Breast epithelium (tissue), 4 donors: ENCODE results near the gene CHD9. TPM values are rescaled to one million over a fixed set of nuclear protein-coding genes. Genes with fewer than 3 reads are reported as not detected.

Experiments used
- DNase-seq, 2 donors: peaks; one replicate each; pipeline ENCODE4 v3.0.0-alpha.2; 2019; ENCODE audit warnings: low spot score in 2 of 2
- H3K27ac ChIP-seq, 2 donors: fragments of 200-600 bp; sonication (generic) in 1 of 2; one replicate each; pipeline ENCODE4 v1.5.1; 2016 to 2019; ENCODE audit warnings: mild to moderate bottlenecking in 1 of 2
- H3K27me3 ChIP-seq, 2 donors: fragments of 200-600 bp; sonication (generic) in 1 of 2; one replicate each; pipeline versions ENCODE4 v1.5.1 to v1.6.0; 2017 to 2019; ENCODE audit warnings: control low read depth in 1 of 2, mild to moderate bottlenecking in 1 of 2
- H3K36me3 ChIP-seq: fragments of 200-600 bp; one replicate; pipeline ENCODE4 v1.5.1; 2019
- H3K4me1 ChIP-seq, 2 donors: fragments of 200-600 bp; sonication (generic); one replicate each; pipeline ENCODE4 v1.5.1; 2016 to 2019; ENCODE audit warnings: control low read depth in 1 of 2
- H3K4me3 ChIP-seq, 3 donors: fragments of 200-600 bp; sonication (generic); 1 replicate in 2 of 3; 2 replicates in 1 of 3; pipeline ENCODE4 v1.5.1; 2016 to 2019; ENCODE audit warnings: mild to moderate bottlenecking in 3 of 3, moderate library complexity in 2 of 3
- H3K9me3 ChIP-seq, 2 donors: fragments of 200-600 bp; sonication (generic) in 1 of 2; one replicate each; pipeline ENCODE4 v1.5.1; 2016 to 2019; ENCODE audit warnings: control low read depth in 1 of 2
- POLR2A ChIP-seq: fragments of 450-650 bp; IDR thresholded peaks from one replicate; pipeline ENCODE4 v1.6.1; 2016; ENCODE audit warnings: antibody characterized with exemption, mild to moderate bottlenecking, moderate library complexity
- POLR2AphosphoS5 ChIP-seq, 3 donors: sonication (generic); formaldehyde crosslinking; IDR thresholded peaks; one replicate each; pipeline ENCODE4 v1.6.1; 2017; ENCODE audit warnings: antibody characterized with exemption in 3 of 3
- intact Hi-C: fragments of 100-400 bp; cut with DNase I; formaldehyde crosslinking; loops from one replicate; pipeline ENCODE4 v1.15.1; 2023; ENCODE audit warnings: low total_unique reads
- total RNA-seq, 3 donors: library from RNA; depleted of rRNA; stranded (reverse); fragments of >200 nt; gene quantifications; one replicate each; pipeline ENCODE4 v1.1.0, GENCODE V29; 2016
- TF ChIP-seq, protein P1 (sequence below), 3 donors: fragments of 450-650 bp; IDR thresholded peaks; one replicate each; pipeline ENCODE4 v1.5.1; 2016 to 2017; ENCODE audit warnings: antibody characterized with exemption in 3 of 3, mild to moderate bottlenecking in 3 of 3, moderate library complexity in 3 of 3

CHD9 gene
- total RNA-seq, 3 donors from 2014 or later, result 93.8 to 160 (median 158) TPM

DNA sequence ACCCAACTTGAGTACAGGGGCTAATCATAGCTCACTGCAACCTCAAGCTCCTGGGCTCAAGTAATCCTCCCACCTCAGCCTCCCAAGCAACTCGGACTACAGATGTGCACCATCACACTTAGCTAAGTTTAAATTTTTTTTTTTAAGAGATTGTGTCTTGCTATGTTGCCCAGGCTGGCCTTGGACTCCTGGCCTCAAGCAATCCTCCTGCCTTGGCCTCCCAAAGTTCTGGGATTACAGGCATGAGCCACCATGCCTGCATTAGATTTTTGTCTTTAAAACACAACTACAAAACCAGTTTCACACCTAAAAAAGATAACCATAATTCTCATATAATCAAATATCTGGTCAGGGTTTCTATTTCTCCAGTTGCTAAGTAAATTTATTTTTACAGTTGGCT is 147.1 kb downstream of the CHD9 start:
- no peaks in the 10 kb centered on the region for H3K27me3 ChIP-seq
- no peaks in the 10 kb centered on the region for H3K36me3 ChIP-seq
- no peaks in the 10 kb centered on the region for H3K4me1 ChIP-seq
- no peak for DNase-seq
- TF ChIP-seq, protein P1, sequence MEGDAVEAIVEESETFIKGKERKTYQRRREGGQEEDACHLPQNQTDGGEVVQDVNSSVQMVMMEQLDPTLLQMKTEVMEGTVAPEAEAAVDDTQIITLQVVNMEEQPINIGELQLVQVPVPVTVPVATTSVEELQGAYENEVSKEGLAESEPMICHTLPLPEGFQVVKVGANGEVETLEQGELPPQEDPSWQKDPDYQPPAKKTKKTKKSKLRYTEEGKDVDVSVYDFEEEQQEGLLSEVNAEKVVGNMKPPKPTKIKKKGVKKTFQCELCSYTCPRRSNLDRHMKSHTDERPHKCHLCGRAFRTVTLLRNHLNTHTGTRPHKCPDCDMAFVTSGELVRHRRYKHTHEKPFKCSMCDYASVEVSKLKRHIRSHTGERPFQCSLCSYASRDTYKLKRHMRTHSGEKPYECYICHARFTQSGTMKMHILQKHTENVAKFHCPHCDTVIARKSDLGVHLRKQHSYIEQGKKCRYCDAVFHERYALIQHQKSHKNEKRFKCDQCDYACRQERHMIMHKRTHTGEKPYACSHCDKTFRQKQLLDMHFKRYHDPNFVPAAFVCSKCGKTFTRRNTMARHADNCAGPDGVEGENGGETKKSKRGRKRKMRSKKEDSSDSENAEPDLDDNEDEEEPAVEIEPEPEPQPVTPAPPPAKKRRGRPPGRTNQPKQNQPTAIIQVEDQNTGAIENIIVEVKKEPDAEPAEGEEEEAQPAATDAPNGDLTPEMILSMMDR (IDR thresholded peaks at IDR 0.05), result no peak
- TF ChIP-seq POLR2AphosphoS5 (IDR thresholded peaks at IDR 0.05), result no peak
- no peak for TF ChIP-seq POLR2A
- no peak overlapping the region for H3K27ac ChIP-seq
- no peaks in the 10 kb centered on the region for H3K9me3 ChIP-seq
- no peak overlapping the region for H3K4me3 ChIP-seq
- intact Hi-C loops, result no loop called here

DNA sequence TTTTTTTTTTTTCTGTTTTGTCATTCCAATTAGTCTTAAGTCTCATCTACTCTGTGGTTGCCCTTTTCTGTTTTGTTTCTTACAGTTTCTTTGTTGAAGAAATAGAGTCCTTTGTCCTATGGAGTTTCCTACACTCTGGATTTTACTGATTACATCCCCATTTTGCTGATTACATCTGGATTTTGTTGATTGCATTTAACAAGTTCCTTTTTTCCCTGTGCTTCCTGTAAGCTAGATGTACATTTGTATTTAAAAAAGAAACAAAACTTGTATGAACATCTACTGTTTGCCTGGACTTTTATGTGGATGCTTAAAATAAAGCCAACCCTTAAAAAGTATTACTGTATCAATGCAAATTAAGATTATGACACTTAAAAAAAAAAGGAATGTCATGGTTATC is 147.6 kb downstream of the CHD9 start:
- no peak for DNase-seq
- no peaks in the 10 kb centered on the region for H3K36me3 ChIP-seq
- peaks cover 0 to under 1% of the 10 kb centered on the region in 2 donors for H3K4me1 ChIP-seq
- H3K27ac ChIP-seq, result no peak overlapping the region
- intact Hi-C loops, result no loop called here
- H3K4me3 ChIP-seq, result no peak overlapping the region
- no peaks in the 10 kb centered on the region for H3K27me3 ChIP-seq
- H3K9me3 ChIP-seq, result no peaks in the 10 kb centered on the region
- TF ChIP-seq POLR2A, result no peak
- TF ChIP-seq, protein P1 (IDR thresholded peaks at IDR 0.05), result no peak
- TF ChIP-seq POLR2AphosphoS5 (IDR thresholded peaks at IDR 0.05), result no peak

DNA sequence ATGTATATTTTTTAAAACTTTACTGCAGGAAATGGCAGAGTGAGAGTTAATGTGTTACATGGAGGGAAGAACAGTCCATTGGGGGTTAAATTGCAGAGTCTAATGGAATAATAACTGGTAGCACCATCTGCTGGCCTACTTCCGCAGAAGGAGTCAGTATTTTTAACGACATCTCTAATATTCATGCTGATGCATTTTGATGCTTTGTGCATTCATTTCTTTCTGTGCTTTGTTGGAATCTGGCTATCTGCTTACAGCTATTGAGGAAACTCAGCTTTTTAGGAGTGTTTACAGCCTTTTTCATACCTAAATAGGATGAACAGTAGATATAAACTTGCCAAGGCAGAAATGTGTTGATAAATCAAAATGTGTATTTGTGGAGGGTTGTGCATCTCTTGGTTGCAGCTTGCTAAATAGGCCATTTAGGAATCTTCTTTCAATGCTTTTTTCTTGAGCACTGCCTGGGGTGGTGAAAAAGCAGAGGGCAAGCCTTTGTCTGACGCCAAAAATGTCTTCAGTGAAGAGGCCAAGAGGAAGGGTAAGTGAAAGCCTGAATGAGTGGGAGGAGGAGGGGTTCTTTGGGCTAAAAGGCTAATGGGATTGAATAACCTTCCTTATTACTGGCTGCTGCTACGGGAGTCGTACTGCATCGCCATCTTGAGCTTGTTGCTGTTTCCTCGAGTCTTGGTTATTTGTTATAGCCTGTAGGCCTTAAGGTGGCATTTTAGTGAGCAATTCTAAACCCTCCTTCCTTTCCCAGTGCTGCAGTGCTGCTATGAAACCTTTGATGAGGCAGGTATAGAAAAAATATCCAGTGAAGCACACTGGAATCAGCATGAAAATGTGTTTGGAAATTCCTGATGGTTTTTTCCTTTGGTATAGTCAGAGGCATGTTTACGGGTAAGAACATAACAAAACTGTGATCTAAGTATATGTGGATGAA is 153.3 kb downstream of the CHD9 start:
- no peaks in the 10 kb centered on the region for H3K36me3 ChIP-seq
- TF ChIP-seq, protein P1 (IDR thresholded peaks at IDR 0.05), result peak in 2 of 3 donors; percentile 54 to 55
- TF ChIP-seq POLR2AphosphoS5 (IDR thresholded peaks at IDR 0.05) (peak in 1 of 3 donors; percentile 40), POLR2A (no peak)
- DNase-seq, result peak in 1 of 2 donors; percentile 50
- H3K27ac ChIP-seq, result peak overlapping the region; percentile 87 to 91
- peak overlapping the region; percentile 30 to 65 (median 43) for H3K4me3 ChIP-seq
- intact Hi-C loops, result no loop called here
- H3K27me3 ChIP-seq, result no peaks in the 10 kb centered on the region
- peaks cover 0 to 7% of the 10 kb centered on the region in 2 donors for H3K4me1 ChIP-seq
- no peaks in the 10 kb centered on the region for H3K9me3 ChIP-seq

DNA sequence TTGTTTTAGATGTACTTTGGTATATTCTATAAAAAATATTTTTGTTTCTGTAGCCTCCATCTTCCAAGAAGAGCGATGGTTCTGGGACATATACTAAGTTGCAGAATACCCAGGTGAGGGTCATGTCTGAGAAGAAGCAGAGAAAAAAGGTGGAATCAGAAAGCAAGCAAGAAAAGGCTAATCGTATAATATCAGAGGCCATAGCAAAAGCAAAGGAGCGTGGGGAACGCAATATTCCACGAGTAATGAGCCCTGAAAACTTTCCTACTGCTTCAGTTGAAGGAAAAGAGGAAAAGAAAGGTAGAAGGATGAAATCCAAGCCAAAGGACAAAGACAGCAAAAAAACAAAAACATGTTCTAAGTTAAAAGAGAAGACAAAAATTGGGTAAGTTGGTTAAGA is 154.6 kb downstream of the CHD9 start:
- DNase-seq, result no peak
- Histone ChIP-seq H3K36me3 (no peaks in the 10 kb centered on the region), H3K27ac (peak overlapping the region; percentile 13 to 87), H3K27me3 (no peaks in the 10 kb centered on the region), H3K4me3 (peak overlapping the region; percentile 30 to 65 (median 43)), H3K4me1 (peaks cover 0 to 7% of the 10 kb centered on the region in 2 donors), H3K9me3 (no peaks in the 10 kb centered on the region)
- intact Hi-C loops, result no loop called here
- no peak for TF ChIP-seq POLR2AphosphoS5 (IDR thresholded peaks at IDR 0.05)

GRCh38 chr16:53209877-53210276 is 155.1 kb downstream of the CHD9 start:
- no peaks in the 10 kb centered on the region for H3K9me3 ChIP-seq
- TF ChIP-seq POLR2A (no peak), POLR2AphosphoS5 (IDR thresholded peaks at IDR 0.05) (no peak)
- TF ChIP-seq, protein P1 (IDR thresholded peaks at IDR 0.05), result no peak
- peak overlapping the region; percentile 30 to 65 (median 43) for H3K4me3 ChIP-seq
- H3K27ac ChIP-seq, result peak overlapping the region; percentile 13 to 87
- H3K27me3 ChIP-seq, result no peaks in the 10 kb centered on the region
- H3K4me1 ChIP-seq, result peaks cover 0 to 7% of the 10 kb centered on the region in 2 donors
- intact Hi-C loops, result no loop called here
- no peaks in the 10 kb centered on the region for H3K36me3 ChIP-seq
- no peak for DNase-seq
